ENCODE measurements around the gene CLRN3.
A peak's percentile ranks its signal among the peaks of the same experiment; 100 is the strongest.

Gene CLRN3

GRCh38 chr10:127920306-127921074 is 27.7 kb upstream of the CLRN3 start:
- H3K4me3 ChIP-seq (ENCODE audit: severe bottlenecking), result no peak overlapping the region
- H3K9me3 ChIP-seq (ENCODE audit: severe bottlenecking), result no peaks in the 10 kb centered on the region
- TF ChIP-seq, protein P1, sequence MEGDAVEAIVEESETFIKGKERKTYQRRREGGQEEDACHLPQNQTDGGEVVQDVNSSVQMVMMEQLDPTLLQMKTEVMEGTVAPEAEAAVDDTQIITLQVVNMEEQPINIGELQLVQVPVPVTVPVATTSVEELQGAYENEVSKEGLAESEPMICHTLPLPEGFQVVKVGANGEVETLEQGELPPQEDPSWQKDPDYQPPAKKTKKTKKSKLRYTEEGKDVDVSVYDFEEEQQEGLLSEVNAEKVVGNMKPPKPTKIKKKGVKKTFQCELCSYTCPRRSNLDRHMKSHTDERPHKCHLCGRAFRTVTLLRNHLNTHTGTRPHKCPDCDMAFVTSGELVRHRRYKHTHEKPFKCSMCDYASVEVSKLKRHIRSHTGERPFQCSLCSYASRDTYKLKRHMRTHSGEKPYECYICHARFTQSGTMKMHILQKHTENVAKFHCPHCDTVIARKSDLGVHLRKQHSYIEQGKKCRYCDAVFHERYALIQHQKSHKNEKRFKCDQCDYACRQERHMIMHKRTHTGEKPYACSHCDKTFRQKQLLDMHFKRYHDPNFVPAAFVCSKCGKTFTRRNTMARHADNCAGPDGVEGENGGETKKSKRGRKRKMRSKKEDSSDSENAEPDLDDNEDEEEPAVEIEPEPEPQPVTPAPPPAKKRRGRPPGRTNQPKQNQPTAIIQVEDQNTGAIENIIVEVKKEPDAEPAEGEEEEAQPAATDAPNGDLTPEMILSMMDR (IDR thresholded peaks at IDR 0.05; ENCODE audit: poor library complexity, severe bottlenecking), result no peak
- H3K4me1 ChIP-seq (ENCODE audit: insufficient read depth, poor library complexity, severe bottlenecking), result peaks cover 35% of the 10 kb centered on the region
- DNase-seq (ENCODE audit: low spot score) (no peak), ATAC-seq (ENCODE audit: low read depth) (no peak)
- no peaks in the 10 kb centered on the region for H3K36me3 ChIP-seq (ENCODE audit: low read depth)
- no peaks in the 10 kb centered on the region for H3K27me3 ChIP-seq (ENCODE audit: insufficient read depth, poor library complexity, severe bottlenecking)
- H3K27ac ChIP-seq (ENCODE audit: poor library complexity, severe bottlenecking), result peak overlapping the region; percentile 79

- TF ChIP-seq, protein P1 (IDR thresholded peaks at IDR 0.05; ENCODE audit: poor library complexity, severe bottlenecking), result peak; percentile 20
- ATAC-seq (ENCODE audit: low read depth), result peak; percentile 47
- Histone ChIP-seq H3K4me3 (ENCODE audit: severe bottlenecking) (no peak overlapping the region), H3K27me3 (ENCODE audit: insufficient read depth, poor library complexity, severe bottlenecking) (no peaks in the 10 kb centered on the region), H3K27ac (ENCODE audit: poor library complexity, severe bottlenecking) (peak overlapping the region; percentile 79), H3K36me3 (ENCODE audit: low read depth) (no peaks in the 10 kb centered on the region), H3K4me1 (ENCODE audit: insufficient read depth, poor library complexity, severe bottlenecking) (peaks cover 35% of the 10 kb centered on the region), H3K9me3 (ENCODE audit: severe bottlenecking) (no peaks in the 10 kb centered on the region)
- DNase-seq (ENCODE audit: low spot score), result no peak
These were observed 26.9 kb upstream of the CLRN3 start for GRCh38 chr10:127919418-127920271.

DNA sequence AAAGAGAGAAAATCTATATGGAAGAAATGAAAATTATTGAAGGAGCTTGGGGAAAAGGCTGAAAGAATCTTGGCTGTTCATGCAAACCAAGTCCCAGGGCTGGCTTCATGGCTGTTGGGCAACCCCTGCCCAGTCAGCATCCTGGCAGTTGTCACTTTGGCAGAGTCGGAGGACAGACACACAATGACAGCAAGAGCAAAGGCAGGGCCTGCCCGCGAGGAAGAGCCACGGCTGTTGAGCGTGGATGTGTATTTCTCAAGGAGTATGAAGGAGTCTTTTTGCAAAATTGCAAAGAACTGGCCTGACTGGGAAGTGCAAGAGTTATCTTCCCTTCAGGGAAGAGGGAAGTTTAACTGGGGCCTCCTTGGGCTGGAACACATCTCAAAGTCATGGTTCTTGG is 25.8 kb upstream of the CLRN3 start:
- peak overlapping the region; percentile 79 for H3K27ac ChIP-seq (ENCODE audit: poor library complexity, severe bottlenecking)
- no peaks in the 10 kb centered on the region for H3K36me3 ChIP-seq (ENCODE audit: low read depth)
- ATAC-seq (ENCODE audit: low read depth), result no peak
- no peak overlapping the region for H3K4me3 ChIP-seq (ENCODE audit: severe bottlenecking)
- DNase-seq (ENCODE audit: low spot score), result no peak
- H3K9me3 ChIP-seq (ENCODE audit: severe bottlenecking), result no peaks in the 10 kb centered on the region
- TF ChIP-seq, protein P1 (IDR thresholded peaks at IDR 0.05; ENCODE audit: poor library complexity, severe bottlenecking), result no peak
- peaks cover 33% of the 10 kb centered on the region for H3K4me1 ChIP-seq (ENCODE audit: insufficient read depth, poor library complexity, severe bottlenecking)
- no peaks in the 10 kb centered on the region for H3K27me3 ChIP-seq (ENCODE audit: insufficient read depth, poor library complexity, severe bottlenecking)

- no peaks in the 10 kb centered on the region for H3K36me3 ChIP-seq (ENCODE audit: low read depth)
- no peaks in the 10 kb centered on the region for H3K9me3 ChIP-seq (ENCODE audit: severe bottlenecking)
- H3K4me1 ChIP-seq (ENCODE audit: insufficient read depth, poor library complexity, severe bottlenecking), result peaks cover 16% of the 10 kb centered on the region
- no peak overlapping the region for H3K4me3 ChIP-seq (ENCODE audit: severe bottlenecking)
- no peak for ATAC-seq (ENCODE audit: low read depth)
- H3K27ac ChIP-seq (ENCODE audit: poor library complexity, severe bottlenecking), result no peak overlapping the region
- TF ChIP-seq, protein P1 (IDR thresholded peaks at IDR 0.05; ENCODE audit: poor library complexity, severe bottlenecking), result no peak
- H3K27me3 ChIP-seq (ENCODE audit: insufficient read depth, poor library complexity, severe bottlenecking), result no peaks in the 10 kb centered on the region
- DNase-seq (ENCODE audit: low spot score), result no peak
These were observed 24.1 kb upstream of the CLRN3 start for GRCh38 chr10:127916826-127917225.

All from RWPE2 (cell line).